K562 (cell line): ENCODE data around the gene SCG2. TPM values are rescaled to one million over a fixed set of nuclear protein-coding genes. Genes with fewer than 3 reads are reported as not detected.

Source experiments
- ATAC-seq: fragments of 200-7000 bp; cut with Tn5 transposase; 3 replicates; pipeline ENCODE4 v1.9.1; 2020; ENCODE audit warnings: moderate library complexity
- BruUV-seq: library from RNA; stranded (reverse); fragments of 400-500 nt; replicated peaks from 2 replicates; lab custom pipeline; 2021; lab: Mats Ljungman, UMichigan
- CTCF ChIA-PET: fragments of 300-600 bp; formaldehyde crosslinking; extraction: SDS; loops from one replicate; lab custom pipeline; 2021; ENCODE audit warnings: low intra/inter-chr PET ratio; lab: Yijun Ruan, JAX
- POLR2A ChIA-PET: fragments of 300-600, 350-650 bp; sonication (Branson Sonifier 250); formaldehyde crosslinking; extraction: SDS; loops from one replicate; lab custom pipeline; 2021; ENCODE audit warnings: antibody characterized with exemption, inconsistent platforms; lab: Yijun Ruan, JAX
- DNase-seq, 4 experiments: peaks; one replicate each; pipeline versions ENCODE4 v3.0.0 to v3.0.0-alpha.2; 2011 to 2018; ENCODE audit warnings: low spot score in 3 of 4, mixed read lengths in 3 of 4; ENCODE audit errors: extremely low read depth in 1 of 4
- FAIRE-seq: peaks from 2 replicates; lab custom pipeline; 2011; peaks lifted over from hg19 to GRCh38; lab: Jason Lieb, UNC
- H2AFZ ChIP-seq: 2 replicates; pipeline ENCODE4 v1.6.0; 2011; ENCODE audit warnings: low read depth, low read length, control low read depth, inconsistent platforms
- H3K27ac ChIP-seq: fragments of 200-600 bp; 3 replicates; pipeline ENCODE4 v1.8.0; 2011; ENCODE audit warnings: low read depth, mild to moderate bottlenecking, control low read depth, inconsistent platforms, low read length, moderate library complexity, mixed read lengths; ENCODE audit errors: extremely low read depth
- H3K27me3 ChIP-seq, 2 experiments: fragments of 300-600 bp in 1 of 2; 2 replicates in 1 of 2; 3 replicates in 1 of 2; pipeline versions ENCODE4 v1.6.0 to v1.8.0; 2011; ENCODE audit warnings: inconsistent platforms in 2 of 2, low read length in 2 of 2, mild to moderate bottlenecking in 1 of 2, mixed read lengths in 1 of 2, moderate library complexity in 1 of 2; ENCODE audit not compliant: control insufficient read depth in 2 of 2, insufficient read depth in 2 of 2
- H3K36me3 ChIP-seq: fragments of 300-600 bp; 3 replicates; pipeline ENCODE4 v1.8.0; 2011; ENCODE audit warnings: mild to moderate bottlenecking, low read length, inconsistent platforms; ENCODE audit not compliant: control insufficient read depth, insufficient read depth
- H3K4me1 ChIP-seq, 2 experiments: fragments of 200-600 bp in 1 of 2; replicated peaks in 1 of 2; 2 replicates in 1 of 2; 3 replicates in 1 of 2; pipeline versions ENCODE4 v1.5.1 to v1.8.0; 2011; ENCODE audit warnings: inconsistent platforms in 2 of 2, low read length in 2 of 2, mild to moderate bottlenecking in 1 of 2, mixed read lengths in 1 of 2, moderate library complexity in 1 of 2; ENCODE audit not compliant: control insufficient read depth in 2 of 2, insufficient read depth in 2 of 2
- H3K4me2 ChIP-seq: 2 replicates; pipeline ENCODE4 v1.6.1; 2011; ENCODE audit warnings: low read length, control low read depth, inconsistent platforms, mixed read lengths; ENCODE audit not compliant: insufficient read depth
- H3K4me3 ChIP-seq: fragments of 200-600 bp; sonication (generic), shearing (Covaris generic); 2 replicates; pipeline ENCODE4 v1.5.1; 2016; ENCODE audit warnings: control low read depth, inconsistent platforms
- H3K79me2 ChIP-seq: fragments of 200-600 bp; 3 replicates; pipeline ENCODE4 v1.8.0; 2011; ENCODE audit warnings: low read length, inconsistent platforms; ENCODE audit not compliant: control insufficient read depth, insufficient read depth
- H3K9ac ChIP-seq, 2 experiments: 2 replicates each; pipeline versions ENCODE4 v1.6.0 to v1.6.1; 2011; ENCODE audit warnings: low read depth in 2 of 2, low read length in 2 of 2, control low read depth in 1 of 2, inconsistent platforms in 1 of 2, mild to moderate bottlenecking in 1 of 2, mixed read lengths in 1 of 2; ENCODE audit not compliant: insufficient read depth in 1 of 2
- H3K9me1 ChIP-seq: one replicate; pipeline ENCODE4 v1.6.0; 2011; ENCODE audit warnings: inconsistent platforms, mild to moderate bottlenecking, low read length, moderate library complexity; ENCODE audit not compliant: control insufficient read depth, insufficient read depth
- H3K9me3 ChIP-seq: replicated peaks from 2 replicates; pipeline ENCODE4 v1.5.1; 2011; ENCODE audit warnings: low read depth, low read length, inconsistent platforms; ENCODE audit not compliant: control insufficient read depth, insufficient read depth
- H4K20me1 ChIP-seq: replicated peaks from 2 replicates; pipeline ENCODE4 v1.6.1; 2011; ENCODE audit warnings: low read length, inconsistent platforms, mixed read lengths; ENCODE audit not compliant: control insufficient read depth, insufficient read depth
- ATF3 ChIP-seq, 2 experiments: fragments of 450-650 bp in 1 of 2; sonication (generic) in 1 of 2; formaldehyde crosslinking in 1 of 2; IDR thresholded peaks in 1 of 2; conservative IDR thresholded peaks in 1 of 2; 2 replicates each; pipeline versions ENCODE4 v1.6.1 to v1.8.1; 2016 to 2023; ENCODE audit warnings: mild to moderate bottlenecking in 2 of 2, moderate library complexity in 2 of 2, inconsistent platforms in 1 of 2, missing genetic modification reagents in 1 of 2
- C11orf30 ChIP-seq: fragments of 450-650 bp; IDR thresholded peaks from 2 replicates; pipeline ENCODE4 v1.6.1; 2016; ENCODE audit warnings: low read depth, mild to moderate bottlenecking
- CBX5 ChIP-seq: IDR thresholded peaks from 2 replicates; pipeline ENCODE4 v1.6.1; 2014; ENCODE audit warnings: low read depth, borderline replicate concordance
- CGGBP1 ChIP-seq: fragments of 250-450 bp; sonication (Bioruptor Pico); IDR thresholded peaks from 2 replicates; pipeline ENCODE4 v1.9.0; 2021; ENCODE audit warnings: mild to moderate bottlenecking
- CXXC5 ChIP-seq: fragments of 250-450 bp; sonication (Bioruptor Pico); IDR thresholded peaks from 2 replicates; pipeline ENCODE4 v1.8.0; 2022; ENCODE audit warnings: inconsistent platforms, mild to moderate bottlenecking, moderate library complexity
- DPF2 ChIP-seq: fragments of 450-650 bp; IDR thresholded peaks from 2 replicates; pipeline ENCODE4 v1.6.1; 2016
- EGR1 ChIP-seq: fragments of 450-650 bp; conservative IDR thresholded peaks from 2 replicates; pipeline ENCODE4 v1.6.1; 2017; ENCODE audit warnings: mild to moderate bottlenecking
- FOSL1 ChIP-seq: fragments of 200-800 bp; sonication (Bioruptor generic); conservative IDR thresholded peaks from 2 replicates; pipeline ENCODE4 v1.6.1; 2016; ENCODE audit warnings: missing genetic modification characterization, missing compliant biosample characterization
- HDAC2 ChIP-seq: fragments of 450-650 bp; IDR thresholded peaks from 2 replicates; pipeline ENCODE4 v1.6.1; 2016; ENCODE audit warnings: mild to moderate bottlenecking
- HES1 ChIP-seq: fragments of 450-650 bp; IDR thresholded peaks from 2 replicates; pipeline ENCODE4 v1.6.1; 2016; ENCODE audit warnings: low read depth, mild to moderate bottlenecking, moderate library complexity
- JUN ChIP-seq, 2 experiments: sonication (generic) in 1 of 2; formaldehyde crosslinking in 1 of 2; IDR thresholded peaks; 2 replicates each; pipeline versions ENCODE4 v1.6.1 to v1.8.0; 2012 to 2022; ENCODE audit warnings: borderline replicate concordance in 2 of 2, mild to moderate bottlenecking in 2 of 2, improper control_type of control experiment in 1 of 2, low read depth in 1 of 2, low read length in 1 of 2, missing genetic modification reagents in 1 of 2
- KLF1 ChIP-seq: fragments of 450-650 bp; IDR thresholded peaks from 2 replicates; pipeline ENCODE4 v1.6.1; 2016; ENCODE audit warnings: missing genetic modification characterization, missing compliant biosample characterization
- MAFK ChIP-seq: IDR thresholded peaks from 2 replicates; pipeline ENCODE4 v1.6.1; 2011; ENCODE audit warnings: low read length, improper control_type of control experiment
- MXI1 ChIP-seq: IDR thresholded peaks from 2 replicates; pipeline ENCODE4 v1.6.1; 2011; ENCODE audit warnings: low read depth, mild to moderate bottlenecking, improper control_type of control experiment, low read length
- NFE2 ChIP-seq: IDR thresholded peaks from 2 replicates; pipeline ENCODE4 v1.6.1; 2014; ENCODE audit warnings: antibody characterized with exemption, low read depth
- PRMT5 ChIP-seq: sonication (generic); formaldehyde crosslinking; IDR thresholded peaks from 2 replicates; pipeline ENCODE4 v1.5.0; 2020; ENCODE audit warnings: missing genetic modification reagents
- PYGO2 ChIP-seq: fragments of 450-650 bp; IDR thresholded peaks from 2 replicates; pipeline ENCODE4 v1.6.1; 2016; ENCODE audit warnings: mild to moderate bottlenecking, missing genetic modification characterization, moderate library complexity, missing compliant biosample characterization
- SMARCA4 ChIP-seq: fragments of 450-650 bp; IDR thresholded peaks from 2 replicates; pipeline ENCODE4 v1.6.1; 2016
- ZHX1 ChIP-seq: fragments of 150-350 bp; conservative IDR thresholded peaks from 2 replicates; pipeline ENCODE4 v1.6.1; 2014; ENCODE audit warnings: low read length
- ZNF253 ChIP-seq: fragments of 250-450 bp; sonication (Bioruptor Pico); conservative IDR thresholded peaks from 2 replicates; pipeline ENCODE4 v1.6.1; 2021; ENCODE audit warnings: mild to moderate bottlenecking
- ZNF436 ChIP-seq: fragments of 250-450, 450-650 bp; sonication (Bioruptor Pico); formaldehyde crosslinking; IDR thresholded peaks from 2 replicates; pipeline ENCODE4 v1.7.0; 2020; ENCODE audit warnings: mild to moderate bottlenecking
- in situ Hi-C: fragments of 300-500 bp; cut with MboI; formaldehyde crosslinking; loops from 4 replicates; pipeline ENCODE4 v1.15.0; 2018; ENCODE audit warnings: inconsistent platforms, mixed read lengths
- intact Hi-C: fragments of 100-400 bp; cut with micrococcal nuclease; formaldehyde crosslinking; loops from 2 replicates; pipeline ENCODE4 v1.14.2; 2022
- polyA plus RNA-seq, 8 experiments: library from polyadenylated mRNA; depleted of rRNA in 4 of 8; stranded (reverse) in 5 of 8; unstranded in 3 of 8; fragments of >200 nt; fragmentation: Nextera tagmentation in 2 of 8; fragmentation: Illumina TruSeq in 1 of 8; extraction: Ambion mirVana in 2 of 8; extraction: Trizol in 1 of 8; gene quantifications; 2 replicates each; pipeline versions ENCODE4 v1.2.1 to v1.2.3, GENCODE V29; 2011 to 2014; ENCODE audit warnings: inconsistent platforms in 1 of 8, missing spikeins in 1 of 8
- total RNA-seq, 7 experiments: library from RNA; depleted of rRNA in 6 of 7; stranded (reverse); fragments of >200 nt in 6 of 7; fragmentation: Illumina TruSeq in 2 of 7; extraction: Trizol in 2 of 7; gene quantifications; 2 replicates each; pipeline versions ENCODE4 v1.2.1 to v1.2.3, GENCODE V29; 2011 to 2021; ENCODE audit warnings: low replicate concordance in 1 of 7

SCG2 gene
- total and polyA plus RNA-seq, 9 of the 15 experiments (the other 6 are each of a cell fraction or from before 2014, with no cell fraction given) = 0.07 to 1.6 (median 1.1) TPM

GRCh38 chr2:223563462-223563861 lies 38.7 kb downstream of the SCG2 start:
- ATAC-seq (peak; percentile 44; the same call in 1 of the 3 replicates), FAIRE-seq (no peak), DNase-seq (peak; percentile 4 to 40 (median 14))
- in situ Hi-C loops (no loop called here), intact Hi-C loops (no loop called here)
- H3K9me1 ChIP-seq = no peaks in the 10 kb centered on the region
- no peaks in the 10 kb centered on the region for H3K36me3 ChIP-seq
- POLR2A ChIA-PET = no interaction called here
- H3K4me3 ChIP-seq = no peak overlapping the region
- no peak overlapping the region for H2AFZ ChIP-seq
- H3K79me2 ChIP-seq = no peaks in the 10 kb centered on the region
- CTCF ChIA-PET = no interaction called here
- no peaks in the 10 kb centered on the region for H4K20me1 ChIP-seq
- H3K4me2 ChIP-seq = no peak overlapping the region
- no peak overlapping the region for H3K27ac ChIP-seq
- no peaks in the 10 kb centered on the region for H3K27me3 ChIP-seq
- BruUV-seq = no TSS peak
- H3K9ac ChIP-seq = no peak overlapping the region
- H3K4me1 ChIP-seq = no peaks in the 10 kb centered on the region; a peak in 1 of 5 replicates
- H3K9me3 ChIP-seq = no peaks in the 10 kb centered on the region
- TF ChIP-seq HES1 = no peak
- no peak for TF ChIP-seq ZNF253 (CRISPR knock-in tag)
- TF ChIP-seq HDAC2 = no peak
- no peak for TF ChIP-seq MXI1
- TF ChIP-seq NFE2 = peak; percentile 66
- no peak for TF ChIP-seq PRMT5 (CRISPR knock-in tag)
- TF ChIP-seq EGR1 = peak; percentile 77
- peak; percentile 92 for TF ChIP-seq ATF3 (IDR thresholded peaks at IDR 0.05)
- no peak for TF ChIP-seq ATF3 (CRISPR knock-in tag; conservative IDR thresholded peaks at IDR 0.05)
- peak; percentile 93 for TF ChIP-seq FOSL1 (tag)
- peak; percentile 41; the same call in 1 of the 2 replicates for TF ChIP-seq SMARCA4
- no peak for TF ChIP-seq CBX5
- peak; percentile 29; the same call in 1 of the 2 replicates for TF ChIP-seq MAFK
- no peak for TF ChIP-seq CGGBP1 (CRISPR knock-in tag)
- no peak for TF ChIP-seq ZHX1
- TF ChIP-seq C11orf30 = peak; percentile 58; the same call in 1 of the 2 replicates
- no peak for TF ChIP-seq CXXC5 (CRISPR knock-in tag)
- no peak for TF ChIP-seq ZNF436 (CRISPR knock-in tag)
- TF ChIP-seq KLF1 (tag) = no peak
- peak; percentile 70 for TF ChIP-seq DPF2
- peak; percentile 82; the same call in 1 of the 2 replicates for TF ChIP-seq JUN (IDR thresholded peaks at IDR 0.05; ENCODE audit: borderline replicate concordance, low read depth, low read length)
- no peak for TF ChIP-seq JUN (CRISPR knock-in tag; IDR thresholded peaks at IDR 0.05; ENCODE audit: borderline replicate concordance)
- TF ChIP-seq PYGO2 (tag) = no peak
